PFSK-1 (cell line): ENCODE measurements around the gene RTN4IP1.

Experiments
- POLR2AphosphoS5 ChIP-seq: IDR thresholded peaks from 2 replicates; pipeline ENCODE4 v1.6.1; 2012; ENCODE audit warnings: low read depth, mild to moderate bottlenecking, control low read depth, low read length, moderate library complexity
- TAF1 ChIP-seq: IDR thresholded peaks from 2 replicates; pipeline ENCODE4 v1.6.1; 2012; ENCODE audit warnings: low read length, control low read depth, borderline replicate concordance; ENCODE audit not compliant: insufficient read depth
- TF ChIP-seq, protein P1 (sequence below), 2 experiments: IDR thresholded peaks; 2 replicates each; pipeline versions ENCODE4 v1.6.1 to v1.8.0; 2011 to 2012; ENCODE audit warnings: low read depth in 2 of 2, low read length in 2 of 2, control low read depth in 1 of 2, inconsistent platforms in 1 of 2, mild to moderate bottlenecking in 1 of 2, moderate library complexity in 1 of 2; ENCODE audit not compliant: insufficient read depth in 1 of 2

DNA sequence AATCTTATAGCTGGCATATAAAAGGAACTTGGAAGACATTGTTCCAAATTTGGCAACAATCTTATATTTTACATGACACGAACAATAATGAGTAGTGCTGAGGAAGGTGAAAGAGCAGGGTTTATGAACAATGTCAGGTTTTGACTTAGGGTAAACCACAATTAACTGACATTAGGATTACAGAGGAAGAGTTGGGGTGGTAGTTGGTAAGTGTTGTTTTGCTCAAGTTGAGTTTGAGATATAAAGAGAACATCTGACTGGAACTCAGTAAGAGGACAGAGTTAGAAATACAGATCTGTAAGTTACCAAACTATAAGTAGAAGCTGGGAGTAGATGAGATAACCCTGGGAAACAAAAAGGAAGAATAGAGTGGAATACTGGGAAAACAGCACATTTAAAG lies 15.1 kb downstream of the RTN4IP1 start:
- TF ChIP-seq TAF1: no peak
- TF ChIP-seq, protein P1, sequence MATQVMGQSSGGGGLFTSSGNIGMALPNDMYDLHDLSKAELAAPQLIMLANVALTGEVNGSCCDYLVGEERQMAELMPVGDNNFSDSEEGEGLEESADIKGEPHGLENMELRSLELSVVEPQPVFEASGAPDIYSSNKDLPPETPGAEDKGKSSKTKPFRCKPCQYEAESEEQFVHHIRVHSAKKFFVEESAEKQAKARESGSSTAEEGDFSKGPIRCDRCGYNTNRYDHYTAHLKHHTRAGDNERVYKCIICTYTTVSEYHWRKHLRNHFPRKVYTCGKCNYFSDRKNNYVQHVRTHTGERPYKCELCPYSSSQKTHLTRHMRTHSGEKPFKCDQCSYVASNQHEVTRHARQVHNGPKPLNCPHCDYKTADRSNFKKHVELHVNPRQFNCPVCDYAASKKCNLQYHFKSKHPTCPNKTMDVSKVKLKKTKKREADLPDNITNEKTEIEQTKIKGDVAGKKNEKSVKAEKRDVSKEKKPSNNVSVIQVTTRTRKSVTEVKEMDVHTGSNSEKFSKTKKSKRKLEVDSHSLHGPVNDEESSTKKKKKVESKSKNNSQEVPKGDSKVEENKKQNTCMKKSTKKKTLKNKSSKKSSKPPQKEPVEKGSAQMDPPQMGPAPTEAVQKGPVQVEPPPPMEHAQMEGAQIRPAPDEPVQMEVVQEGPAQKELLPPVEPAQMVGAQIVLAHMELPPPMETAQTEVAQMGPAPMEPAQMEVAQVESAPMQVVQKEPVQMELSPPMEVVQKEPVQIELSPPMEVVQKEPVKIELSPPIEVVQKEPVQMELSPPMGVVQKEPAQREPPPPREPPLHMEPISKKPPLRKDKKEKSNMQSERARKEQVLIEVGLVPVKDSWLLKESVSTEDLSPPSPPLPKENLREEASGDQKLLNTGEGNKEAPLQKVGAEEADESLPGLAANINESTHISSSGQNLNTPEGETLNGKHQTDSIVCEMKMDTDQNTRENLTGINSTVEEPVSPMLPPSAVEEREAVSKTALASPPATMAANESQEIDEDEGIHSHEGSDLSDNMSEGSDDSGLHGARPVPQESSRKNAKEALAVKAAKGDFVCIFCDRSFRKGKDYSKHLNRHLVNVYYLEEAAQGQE (IDR thresholded peaks at IDR 0.05; ENCODE audit: insufficient read depth in 1 of 2, low read depth in 2 of 2, low read length in 2 of 2): no peak
- no peak for TF ChIP-seq POLR2AphosphoS5
